ENCODE data around the gene ZNF593OS. TPM values are rescaled to one million over a fixed set of nuclear protein-coding genes. Genes with fewer than 3 reads are reported as not detected.

ZNF593OS gene
- total RNA-seq, 2 experiments from 2014 or later = not detected

- Histone ChIP-seq H3K4me3 (ENCODE audit: low read length) (no peak overlapping the region), H3K36me3 (ENCODE audit: insufficient read depth, low read length) (no peaks in the 10 kb centered on the region), H3K27ac (ENCODE audit: low read depth in 1 of 2, low read length in 2 of 2) (no peak overlapping the region), H3K9me3 (ENCODE audit: control insufficient read depth in 1 of 2, insufficient read depth in 1 of 2, low read length in 2 of 2) (no peaks in the 10 kb centered on the region), H3K27me3 (ENCODE audit: control insufficient read depth in 1 of 2, insufficient read depth in 2 of 2, low read length in 2 of 2) (no peaks in the 10 kb centered on the region), H3K4me1 (ENCODE audit: insufficient read depth, low read length) (peaks cover 10% of the 10 kb centered on the region)
- Mint-ChIP-seq H3K4me3 (no peak overlapping the region), H3K9me3 (no peaks in the 10 kb centered on the region), H3K27ac (no peak overlapping the region), H3K4me1 (ENCODE audit: low read depth) (peaks cover 16% of the 10 kb centered on the region), H3K36me3 (ENCODE audit: low read depth) (no peaks in the 10 kb centered on the region), H3K27me3 (no peaks in the 10 kb centered on the region)
- DNase-seq (no peak), ATAC-seq (ENCODE audit: poor library complexity) (no peak)
- TF ChIP-seq CTCF (IDR thresholded peaks at IDR 0.05) = no peak
- intact Hi-C loops (cut with DNase I, micrococcal nuclease) = no loop called here
- POLR2A ChIA-PET = interaction anchor here (0.7 kb wide), 1 partner anchor 151 kb away, joined by 3 read pairs; no protein-coding TSS in a partner anchor
- CTCF ChIA-PET = interaction anchor here (7.7 kb wide), 1 partner anchor 13 kb away, joined by 41 read pairs; no protein-coding TSS in a partner anchor
Measured at GRCh38 chr1:26132128-26132833, 39.4 kb downstream of the ZNF593OS start.

- no peak overlapping the region for H3K27ac Mint-ChIP-seq
- POLR2A ChIA-PET = interaction anchor here (0.8 to 1.1 kb wide), 2 partner anchors 12 to 19 kb away, joined by 3 to 5 read pairs; partner anchors contain the start of gene PDIK1L
- H3K27me3 Mint-ChIP-seq = no peaks in the 10 kb centered on the region
Measured at GRCh38 chr1:26130695-26131094, 40.9 kb downstream of the ZNF593OS start.

GRCh38 chr1:26129778-26130177, 41.9 kb downstream of the ZNF593OS start:
- Histone ChIP-seq H3K27ac (ENCODE audit: low read depth in 1 of 2, low read length in 2 of 2) (no peak overlapping the region), H3K27me3 (ENCODE audit: control insufficient read depth in 1 of 2, insufficient read depth in 2 of 2, low read length in 2 of 2) (no peaks in the 10 kb centered on the region), H3K4me1 (ENCODE audit: insufficient read depth, low read length) (peaks cover 17% of the 10 kb centered on the region), H3K36me3 (ENCODE audit: insufficient read depth, low read length) (no peaks in the 10 kb centered on the region), H3K4me3 (ENCODE audit: low read length) (no peak overlapping the region), H3K9me3 (ENCODE audit: control insufficient read depth in 1 of 2, insufficient read depth in 1 of 2, low read length in 2 of 2) (no peaks in the 10 kb centered on the region)
- no peak for ATAC-seq (ENCODE audit: poor library complexity)
- ChIA-PET CTCF (interaction anchor here (7.7 kb wide), 1 partner anchor 15 kb away, joined by 41 read pairs; no protein-coding TSS in a partner anchor), POLR2A (interaction anchor here (0.8 kb wide), 1 partner anchor 13 kb away, joined by 3 read pairs; no protein-coding TSS in a partner anchor)
- no peak for DNase-seq
- H3K27ac Mint-ChIP-seq = no peak overlapping the region
- H3K36me3 Mint-ChIP-seq (ENCODE audit: low read depth) = peaks cover 6% of the 10 kb centered on the region
- H3K27me3 Mint-ChIP-seq = no peaks in the 10 kb centered on the region
- H3K4me3 Mint-ChIP-seq = no peak overlapping the region
- intact Hi-C loops (cut with DNase I, micrococcal nuclease) = loop anchor here in 1 of 2 experiments (2.0 kb wide), 1 partner anchor 13 kb away; no protein-coding TSS in a partner anchor
- peaks cover 37% of the 10 kb centered on the region for H3K4me1 Mint-ChIP-seq (ENCODE audit: low read depth)
- no peak for TF ChIP-seq CTCF (IDR thresholded peaks at IDR 0.05)
- H3K9me3 Mint-ChIP-seq = no peaks in the 10 kb centered on the region

More at GRCh38 chr1:26130695-26131094, 40.9 kb downstream of the ZNF593OS start:
- H3K27me3 ChIP-seq (ENCODE audit: control insufficient read depth in 1 of 2, insufficient read depth in 2 of 2, low read length in 2 of 2) = no peaks in the 10 kb centered on the region
- H3K27ac ChIP-seq (ENCODE audit: low read depth in 1 of 2, low read length in 2 of 2) = no peak overlapping the region
- no peak for ATAC-seq (ENCODE audit: poor library complexity)
- peaks cover 30% of the 10 kb centered on the region for H3K4me1 Mint-ChIP-seq (ENCODE audit: low read depth)
- H3K9me3 Mint-ChIP-seq = no peaks in the 10 kb centered on the region
- no peak overlapping the region for H3K4me3 Mint-ChIP-seq
- no peak for DNase-seq
- H3K9me3 ChIP-seq (ENCODE audit: control insufficient read depth in 1 of 2, insufficient read depth in 1 of 2, low read length in 2 of 2) = no peaks in the 10 kb centered on the region
- CTCF ChIA-PET = interaction anchor here (7.7 kb wide), 1 partner anchor 14 kb away, joined by 41 read pairs; no protein-coding TSS in a partner anchor
- H3K4me3 ChIP-seq (ENCODE audit: low read length) = no peak overlapping the region
- H3K36me3 ChIP-seq (ENCODE audit: insufficient read depth, low read length) = no peaks in the 10 kb centered on the region
- intact Hi-C loops (cut with DNase I, micrococcal nuclease) = no loop called here
- H3K36me3 Mint-ChIP-seq (ENCODE audit: low read depth) = peaks cover 4% of the 10 kb centered on the region
- peaks cover 17% of the 10 kb centered on the region for H3K4me1 ChIP-seq (ENCODE audit: insufficient read depth, low read length)
- TF ChIP-seq CTCF (IDR thresholded peaks at IDR 0.05) = no peak
